ENCODE results near the gene SF3A1. TPM values are rescaled to one million over a fixed set of nuclear protein-coding genes. Genes with fewer than 3 reads are reported as not detected.

The SF3A1 gene
- total and polyA plus RNA-seq, 2 of the 13 experiments (the other 11 are each of a cell fraction or from before 2014, with no cell fraction given) = 10.0 to 22.0 TPM

DNA sequence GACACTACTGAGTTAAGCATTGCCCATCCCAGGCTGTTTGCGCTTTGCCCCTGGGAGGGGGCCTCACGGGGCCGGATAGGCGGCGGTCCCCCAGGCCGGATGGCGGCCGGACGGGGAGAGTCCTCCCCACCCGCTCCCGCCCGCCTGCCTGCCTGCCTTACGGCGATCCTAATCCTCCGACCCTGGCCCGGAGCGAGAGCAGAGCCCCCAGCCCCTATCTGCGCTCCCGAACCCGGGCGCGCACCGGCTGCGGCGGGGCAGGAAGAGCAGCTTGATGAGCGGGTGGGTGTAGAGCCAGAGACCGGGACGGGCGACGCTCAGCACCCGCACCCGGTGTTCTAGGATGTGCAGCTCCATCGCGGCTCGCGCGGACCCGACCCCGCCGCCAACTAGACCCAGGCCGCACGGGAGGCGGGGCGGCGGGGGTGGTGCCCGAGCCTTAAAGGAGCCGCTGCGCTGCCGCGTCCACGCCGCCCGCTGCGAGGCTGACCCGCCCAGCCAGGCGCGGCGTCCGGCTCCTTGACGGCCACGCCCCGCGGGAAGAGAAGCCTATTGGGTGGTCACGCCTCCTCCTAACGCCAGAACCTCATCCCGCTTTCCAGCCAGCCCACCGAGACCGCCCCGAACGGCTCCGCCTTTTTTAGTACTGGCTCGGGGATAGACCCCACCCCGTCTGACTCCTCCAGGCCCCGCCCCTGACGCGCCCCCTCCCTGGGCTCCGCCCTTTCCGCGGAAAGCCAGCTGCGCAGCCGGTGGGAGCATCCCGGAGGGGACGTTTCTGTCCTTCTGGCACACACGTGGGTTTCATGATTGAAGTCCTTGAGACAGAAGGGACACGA is 67.3 kb downstream of the SF3A1 start, which contains the start of gene CASTOR1 (continued):
- TF ChIP-seq TFAP4 (IDR thresholded peaks at IDR 0.05; ENCODE audit: borderline replicate concordance, low read depth) (peak; percentile 44; the same call in 1 of the 2 replicates), FOXJ3 (CRISPR knock-in tag; IDR thresholded peaks at IDR 0.05; ENCODE audit: borderline replicate concordance) (no peak), TAF1 (CRISPR knock-in tag; IDR thresholded peaks at IDR 0.05) (peak; percentile 26; the same call in 1 of the 2 replicates), HOXA5 (CRISPR knock-in tag; IDR thresholded peaks at IDR 0.05) (0 out of 2 replicates have a peak, but pooled peaks have one; percentile 21), TFDP1 (CRISPR knock-in tag; IDR thresholded peaks at IDR 0.05; ENCODE audit: borderline replicate concordance) (peak; percentile 41; the same call in 1 of the 2 replicates), MTF2 (CRISPR knock-in tag; IDR thresholded peaks at IDR 0.05; ENCODE audit: borderline replicate concordance) (no peak), PHF8 (CRISPR knock-in tag; IDR thresholded peaks at IDR 0.05) (peak; percentile 67), NFYB (CRISPR knock-in tag; IDR thresholded peaks at IDR 0.05) (peak; percentile 72), ZNF766 (CRISPR knock-in tag; IDR thresholded peaks at IDR 0.05; ENCODE audit: borderline replicate concordance) (no peak), NR2F1 (CRISPR knock-in tag; IDR thresholded peaks at IDR 0.05) (no peak), AHR (CRISPR knock-in tag; IDR thresholded peaks at IDR 0.05) (no peak), ZNF263 (CRISPR knock-in tag; IDR thresholded peaks at IDR 0.05) (peak; percentile 71; the same call in 1 of the 2 replicates), KLF16 (CRISPR knock-in tag; IDR thresholded peaks at IDR 0.05) (peak in 1 of 2 experiments; percentile 59; a peak in 2 of 4 replicates), MIER3 (CRISPR knock-in tag; IDR thresholded peaks at IDR 0.05; ENCODE audit: borderline replicate concordance) (no peak), ZFP82 (CRISPR knock-in tag; IDR thresholded peaks at IDR 0.05; ENCODE audit: borderline replicate concordance) (no peak), ZNF891 (CRISPR knock-in tag; IDR thresholded peaks at IDR 0.05) (no peak), PAF1 (CRISPR knock-in tag; IDR thresholded peaks at IDR 0.05) (no peak), ZNF564 (CRISPR knock-in tag; IDR thresholded peaks at IDR 0.05) (no peak), ZNF441 (CRISPR knock-in tag; IDR thresholded peaks at IDR 0.05; ENCODE audit: borderline replicate concordance) (0 out of 2 replicates have a peak, but pooled peaks have one; percentile 30), SP2 (CRISPR knock-in tag; IDR thresholded peaks at IDR 0.05) (peak; percentile 34), KLF15 (CRISPR knock-in tag; IDR thresholded peaks at IDR 0.05; ENCODE audit: borderline replicate concordance) (no peak), NBN (conservative IDR thresholded peaks at IDR 0.05) (no peak), NRL (CRISPR knock-in tag; IDR thresholded peaks at IDR 0.05; ENCODE audit: borderline replicate concordance) (no peak), ZBTB3 (CRISPR knock-in tag; IDR thresholded peaks at IDR 0.05; ENCODE audit: borderline replicate concordance, low read depth) (no peak), ZFAT (CRISPR knock-in tag; conservative IDR thresholded peaks at IDR 0.05) (no peak)
- TF ChIP-seq, protein P1, sequence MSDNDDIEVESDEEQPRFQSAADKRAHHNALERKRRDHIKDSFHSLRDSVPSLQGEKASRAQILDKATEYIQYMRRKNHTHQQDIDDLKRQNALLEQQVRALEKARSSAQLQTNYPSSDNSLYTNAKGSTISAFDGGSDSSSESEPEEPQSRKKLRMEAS (IDR thresholded peaks at IDR 0.05) = peak; percentile 80
- TF ChIP-seq, protein P2, sequence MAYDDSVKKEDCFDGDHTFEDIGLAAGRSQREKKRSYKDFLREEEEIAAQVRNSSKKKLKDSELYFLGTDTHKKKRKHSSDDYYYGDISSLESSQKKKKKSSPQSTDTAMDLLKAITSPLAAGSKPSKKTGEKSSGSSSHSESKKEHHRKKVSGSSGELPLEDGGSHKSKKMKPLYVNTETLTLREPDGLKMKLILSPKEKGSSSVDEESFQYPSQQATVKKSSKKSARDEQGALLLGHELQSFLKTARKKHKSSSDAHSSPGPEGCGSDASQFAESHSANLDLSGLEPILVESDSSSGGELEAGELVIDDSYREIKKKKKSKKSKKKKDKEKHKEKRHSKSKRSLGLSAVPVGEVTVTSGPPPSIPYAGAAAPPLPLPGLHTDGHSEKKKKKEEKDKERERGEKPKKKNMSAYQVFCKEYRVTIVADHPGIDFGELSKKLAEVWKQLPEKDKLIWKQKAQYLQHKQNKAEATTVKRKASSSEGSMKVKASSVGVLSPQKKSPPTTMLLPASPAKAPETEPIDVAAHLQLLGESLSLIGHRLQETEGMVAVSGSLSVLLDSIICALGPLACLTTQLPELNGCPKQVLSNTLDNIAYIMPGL (CRISPR knock-in tag; IDR thresholded peaks at IDR 0.05; ENCODE audit: borderline replicate concordance in 1 of 2, low read depth in 1 of 2) = peak in 1 of 2 experiments; percentile 27; a peak in 1 of 4 replicates
